HEK293 (cell line): ENCODE results near the gene HMGCLL1.

Experiments
- CTCF ChIP-seq: fragments of 450-650 bp; formaldehyde crosslinking; IDR thresholded peaks from 2 replicates; pipeline ENCODE4 v1.5.1; 2016; ENCODE audit warnings: missing biosample characterization, missing genetic modification characterization
- INSM2 ChIP-seq: fragments of 450-650 bp; formaldehyde crosslinking; IDR thresholded peaks from 2 replicates; pipeline ENCODE4 v1.5.1; 2016; ENCODE audit warnings: missing biosample characterization, missing genetic modification characterization
- REST ChIP-seq: fragments of 450-650 bp; formaldehyde crosslinking; IDR thresholded peaks from 2 replicates; pipeline ENCODE4 v1.5.1; 2016; ENCODE audit warnings: missing biosample characterization, missing genetic modification characterization
- TCF7L2 ChIP-seq: IDR thresholded peaks from 2 replicates; pipeline ENCODE4 v1.6.1; 2011; ENCODE audit warnings: low read depth, mild to moderate bottlenecking, inconsistent platforms, low read length, moderate library complexity, borderline replicate concordance
- ZBTB10 ChIP-seq: fragments of 450-650 bp; formaldehyde crosslinking; IDR thresholded peaks from 2 replicates; pipeline ENCODE4 v1.5.1; 2016; ENCODE audit warnings: missing biosample characterization, missing genetic modification characterization
- ZBTB21 ChIP-seq: fragments of 450-650 bp; formaldehyde crosslinking; IDR thresholded peaks from 2 replicates; pipeline ENCODE4 v1.5.1; 2017; ENCODE audit warnings: missing biosample characterization, missing genetic modification characterization
- ZBTB49 ChIP-seq: fragments of 450-650 bp; formaldehyde crosslinking; IDR thresholded peaks from 2 replicates; pipeline ENCODE4 v1.5.1; 2016; ENCODE audit warnings: missing biosample characterization, missing genetic modification characterization, low read depth
- ZNF175 ChIP-seq: fragments of 450-650 bp; formaldehyde crosslinking; IDR thresholded peaks from 2 replicates; pipeline ENCODE4 v1.5.1; 2016; ENCODE audit warnings: missing biosample characterization, missing genetic modification characterization
- ZNF202 ChIP-seq: fragments of 450-650 bp; formaldehyde crosslinking; IDR thresholded peaks from 2 replicates; pipeline ENCODE4 v1.5.1; 2016; ENCODE audit warnings: missing biosample characterization, missing genetic modification characterization, borderline replicate concordance
- ZNF274 ChIP-seq, 2 experiments: fragments of 200-500 bp in 1 of 2; fragments of 450-650 bp in 1 of 2; sonication (Bioruptor generic) in 1 of 2; formaldehyde crosslinking in 1 of 2; IDR thresholded peaks; 2 replicates each; pipeline versions ENCODE4 v1.5.1 to v1.6.1; 2014 to 2016; ENCODE audit warnings: borderline replicate concordance in 1 of 2, inconsistent platforms in 1 of 2, low read length in 1 of 2, missing biosample characterization in 1 of 2, missing genetic modification characterization in 1 of 2
- ZNF302 ChIP-seq: fragments of 450-650 bp; formaldehyde crosslinking; IDR thresholded peaks from 2 replicates; pipeline ENCODE4 v1.5.1; 2016; ENCODE audit warnings: missing biosample characterization, missing genetic modification characterization, low read depth
- ZNF311 ChIP-seq: fragments of 450-650 bp; formaldehyde crosslinking; IDR thresholded peaks from 2 replicates; pipeline ENCODE4 v1.5.1; 2017; ENCODE audit warnings: missing biosample characterization, missing genetic modification characterization, borderline replicate concordance
- ZNF501 ChIP-seq: fragments of 450-650 bp; formaldehyde crosslinking; IDR thresholded peaks from 2 replicates; pipeline ENCODE4 v1.5.1; 2016; ENCODE audit warnings: missing biosample characterization, missing genetic modification characterization

GRCh38 chr6:55511122-55511800 is 67.7 kb downstream of the HMGCLL1 start:
- no peak for TF ChIP-seq CTCF
- no peak for TF ChIP-seq ZNF302 (tag by site-specific recombination)
- no peak for TF ChIP-seq INSM2 (tag by site-specific recombination)
- no peak for TF ChIP-seq TCF7L2
- TF ChIP-seq ZNF175 (tag by site-specific recombination), result no peak
- no peak for TF ChIP-seq ZNF202 (tag by site-specific recombination)
- TF ChIP-seq REST, result no peak
- TF ChIP-seq ZNF274 (IDR thresholded peaks at IDR 0.05; ENCODE audit: low read length), result no peak
- TF ChIP-seq ZNF274 (tag by site-specific recombination; IDR thresholded peaks at IDR 0.05; ENCODE audit: borderline replicate concordance), result no peak
- no peak for TF ChIP-seq ZNF501 (tag by site-specific recombination)
- no peak for TF ChIP-seq ZNF311 (tag by site-specific recombination)
- no peak for TF ChIP-seq ZBTB49 (tag by site-specific recombination)
- no peak for TF ChIP-seq ZBTB21 (tag by site-specific recombination)
- no peak for TF ChIP-seq ZBTB10
